DMS79 (cell line): Measurements from ENCODE around the gene HASPIN.
"Not testable (repeated sequence)": the region's sequence is repeated elsewhere in the genome, so short reads cannot be mapped to it uniquely, and the experiment has no call there.

Experiments
- DNase-seq: peaks from one replicate; lab custom pipeline; 2025; lab: John Stamatoyannopoulos, UW

Gene HASPIN

GRCh38 chr17:3697103-3697476 is 26.6 kb upstream of the HASPIN start:
- no peak for DNase-seq

DNA sequence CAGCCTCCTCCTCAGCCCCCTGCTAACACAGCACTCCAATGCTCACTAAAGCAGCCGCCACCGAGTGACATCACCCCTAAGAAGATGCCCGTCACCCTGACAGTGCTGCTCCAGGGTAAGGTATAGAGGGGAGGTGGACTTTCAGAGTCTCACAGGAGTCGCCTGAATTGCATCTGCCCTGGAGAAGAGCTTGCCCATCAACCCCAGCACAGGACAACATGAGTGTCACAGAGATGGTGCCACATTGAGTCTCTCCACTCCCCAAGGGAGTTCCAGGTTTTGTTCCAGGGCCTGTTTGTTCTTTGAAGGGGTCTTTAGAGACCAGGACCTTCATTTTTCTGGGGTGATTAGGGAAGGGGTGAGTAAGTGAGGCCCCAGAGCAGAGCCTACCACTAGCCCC is 25.6 kb upstream of the HASPIN start:
- no peak for DNase-seq

DNA sequence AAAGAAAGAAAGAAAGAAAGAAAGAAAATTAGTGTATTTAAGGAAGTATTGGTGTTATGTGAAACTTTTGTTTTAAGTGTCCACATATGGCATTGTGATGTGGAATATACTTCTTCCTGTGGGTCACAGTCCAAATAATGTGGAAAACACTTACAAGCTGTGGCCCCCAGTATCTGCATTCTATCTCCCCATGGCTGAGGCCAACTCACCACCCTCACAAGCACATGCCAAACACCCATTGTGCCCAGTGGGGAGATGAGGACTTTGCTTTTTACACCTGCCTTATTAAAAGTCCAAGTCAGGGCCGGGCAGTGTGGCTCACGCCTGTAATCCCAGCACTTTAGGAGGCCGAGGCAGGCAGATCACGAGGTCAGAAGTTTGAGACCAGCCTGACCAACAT is 23.8 kb upstream of the HASPIN start:
- DNase-seq, result no peak

- not testable (repeated sequence) for DNase-seq
Measured at GRCh38 chr17:3702041-3702539, 21.6 kb upstream of the HASPIN start.

DNA sequence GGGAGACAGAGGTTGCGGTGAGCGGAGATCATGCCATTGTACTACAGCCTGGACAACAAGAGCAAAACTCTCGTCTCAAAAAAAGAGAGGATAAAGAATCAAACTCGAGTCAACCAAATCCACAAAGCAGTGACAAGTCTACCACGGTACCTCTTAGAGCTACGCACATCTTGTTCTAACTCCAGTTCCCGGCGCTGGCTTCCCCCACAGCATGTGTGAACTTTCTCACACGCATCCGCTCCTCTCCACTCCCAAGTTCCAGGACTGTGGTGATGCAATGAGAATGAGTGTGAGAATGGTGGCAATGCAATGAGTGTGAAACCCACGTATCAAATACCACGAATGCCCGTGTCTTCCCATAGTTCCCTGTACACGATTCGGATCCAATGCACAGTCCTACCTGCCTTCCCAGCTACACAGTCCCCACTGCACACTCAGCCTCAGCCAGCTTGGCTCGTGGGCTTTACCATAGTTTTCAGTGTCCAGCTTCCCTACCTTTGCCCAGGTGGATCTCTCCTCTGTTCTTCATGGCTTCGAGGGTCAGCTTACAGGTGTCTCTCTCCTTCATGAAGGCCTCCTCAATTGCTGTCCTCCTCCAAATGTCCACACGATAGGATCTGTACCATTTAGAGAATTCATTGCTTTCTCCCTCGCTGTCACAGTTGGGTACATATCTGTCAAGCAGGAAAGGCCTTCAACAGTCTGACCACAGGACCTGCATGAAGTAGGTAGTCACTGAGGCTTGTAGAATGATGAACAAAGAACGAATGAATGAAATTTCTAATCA is 18.6 kb upstream of the HASPIN start:
- DNase-seq, result no peak

DNA sequence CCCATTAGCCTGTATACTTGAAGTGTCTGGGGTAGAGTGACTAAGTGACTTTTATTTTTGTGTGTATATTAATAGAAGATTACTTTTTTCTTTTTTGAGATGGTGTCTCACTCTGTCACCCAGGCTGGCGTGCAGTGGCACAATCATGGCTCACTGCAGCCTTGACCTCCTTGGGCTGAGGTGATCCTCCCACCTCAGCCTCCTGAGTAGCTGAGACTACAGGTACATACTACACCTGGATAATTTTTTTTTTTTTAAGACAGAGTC is 18.1 kb upstream of the HASPIN start:
- DNase-seq, result not testable (repeated sequence)

DNA sequence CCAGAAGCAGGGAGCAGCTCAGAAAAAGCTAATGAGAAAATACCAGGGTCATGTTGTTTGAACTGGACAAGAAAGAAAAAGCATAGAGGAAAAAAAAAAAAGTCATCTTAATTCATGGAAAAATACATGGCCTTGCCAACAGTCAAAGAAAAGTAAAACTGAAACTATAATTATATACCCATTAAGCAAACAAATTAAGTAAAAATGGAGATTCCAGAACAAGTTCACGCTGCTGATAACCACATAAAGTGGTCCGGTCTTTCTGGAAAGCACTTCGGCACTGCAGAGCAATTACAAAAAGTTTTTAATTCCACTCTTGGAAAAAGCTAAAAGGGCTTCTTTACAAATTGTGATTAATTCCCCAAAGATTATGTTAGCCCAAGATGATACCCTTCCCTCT is 15.3 kb upstream of the HASPIN start:
- DNase-seq, result no peak

- DNase-seq, result no peak
Measured at GRCh38 chr17:3710951-3711383, 12.7 kb upstream of the HASPIN start.

GRCh38 chr17:3712811-3713463 is 10.8 kb upstream of the HASPIN start:
- no peak for DNase-seq

DNA sequence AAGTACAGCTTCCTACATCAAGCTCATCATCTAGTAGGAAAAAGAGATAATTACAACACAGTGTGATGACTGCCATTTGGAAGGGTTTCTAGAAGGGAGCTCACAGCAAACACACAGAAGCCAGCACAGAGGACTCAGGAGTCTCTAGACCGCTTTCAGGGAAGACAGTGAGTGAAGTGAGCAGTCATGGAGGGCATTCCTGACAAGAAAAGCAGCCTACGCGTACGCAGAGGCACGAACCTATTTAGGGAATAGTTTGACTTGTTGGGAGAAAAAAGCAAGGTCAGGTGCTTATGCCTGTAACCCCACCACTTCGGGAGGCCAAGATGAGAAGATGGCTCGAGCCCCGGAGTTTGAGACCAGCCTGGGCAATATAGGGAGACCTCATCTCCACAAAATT is 8.4 kb upstream of the HASPIN start:
- no peak for DNase-seq

GRCh38 chr17:3718201-3718600 is 5.5 kb upstream of the HASPIN start:
- no peak for DNase-seq

GRCh38 chr17:3719265-3719664 is 4.4 kb upstream of the HASPIN start:
- DNase-seq, result no peak

GRCh38 chr17:3722716-3723115 is 987 bp upstream of the HASPIN start:
- no peak for DNase-seq

DNA sequence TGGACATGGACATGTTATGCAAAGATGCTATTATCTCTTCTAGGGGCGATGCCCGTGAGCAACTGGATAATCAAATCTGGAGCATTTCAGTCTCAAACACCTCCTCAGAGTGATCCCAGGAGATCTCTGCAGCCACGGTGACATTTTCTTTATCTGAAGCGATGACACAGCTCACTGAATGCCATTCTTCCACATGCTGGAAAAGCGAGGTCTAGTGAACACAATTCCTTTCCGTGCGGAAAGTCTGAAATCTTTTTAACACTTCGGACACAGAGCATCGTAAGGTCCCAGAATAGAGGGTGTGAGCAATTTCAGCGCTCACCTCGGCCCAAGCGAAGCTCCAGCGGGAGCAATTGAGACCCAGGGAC is 531 bp upstream of the HASPIN start:
- DNase-seq, result no peak

GRCh38 chr17:3724378-3725077 is 825 bp downstream of the HASPIN start:
- no peak for DNase-seq

GRCh38 chr17:3727041-3727440 is 3.3 kb downstream of the HASPIN start:
- no peak for DNase-seq

GRCh38 chr17:3728099-3728498 is 4.4 kb downstream of the HASPIN start:
- DNase-seq, result not testable (repeated sequence)

DNA sequence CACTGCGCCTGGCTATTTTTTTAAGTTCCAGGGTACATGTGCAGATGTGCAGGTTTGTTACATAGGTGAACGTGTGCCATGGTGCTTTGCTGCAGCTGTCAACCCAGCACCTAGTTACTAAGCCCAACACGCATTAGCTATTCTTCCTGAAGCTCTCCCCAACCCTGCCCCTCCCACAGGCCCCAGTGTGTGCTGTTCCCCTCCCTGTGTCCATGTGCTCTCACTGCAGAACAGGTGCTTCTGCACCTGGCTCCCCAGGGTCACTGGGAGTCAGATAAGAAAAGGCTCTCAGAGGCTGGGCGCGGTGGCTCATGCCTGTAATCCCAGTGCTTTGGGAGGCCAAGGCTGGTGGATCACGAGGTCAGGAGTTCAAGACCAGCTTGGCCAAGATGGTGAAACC is 6.2 kb downstream of the HASPIN start:
- no peak for DNase-seq

DNA sequence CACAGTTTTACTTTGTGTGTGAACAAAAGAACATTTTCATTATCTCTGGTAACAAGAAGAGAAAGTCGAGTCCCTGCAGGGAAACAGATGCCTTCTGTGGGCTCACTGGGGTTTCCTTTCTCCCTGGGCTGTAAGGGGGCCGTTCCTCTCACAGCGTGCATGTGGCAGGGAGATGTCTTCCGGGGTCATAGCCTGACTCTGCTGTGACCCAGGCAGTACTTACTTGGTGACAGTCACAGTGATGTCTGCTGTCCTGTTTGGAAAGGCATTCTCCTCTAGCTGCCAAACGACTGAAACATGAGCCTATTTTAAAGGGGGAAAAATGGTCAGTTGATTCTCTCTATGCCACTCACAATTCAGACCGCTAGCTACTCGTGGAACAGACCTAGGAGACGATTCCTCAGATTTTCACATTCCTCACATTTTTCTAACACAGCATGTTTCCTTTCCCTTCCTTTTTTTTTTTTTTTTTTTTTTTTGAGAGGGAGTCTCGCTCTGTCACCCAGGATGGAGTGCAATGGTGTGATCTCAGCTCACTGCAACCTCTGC is 7.3 kb downstream of the HASPIN start:
- DNase-seq, result no peak

GRCh38 chr17:3732210-3732621 is 8.5 kb downstream of the HASPIN start:
- DNase-seq, result no peak

GRCh38 chr17:3734911-3735276 is 11.2 kb downstream of the HASPIN start:
- DNase-seq, result not testable (repeated sequence)

DNA sequence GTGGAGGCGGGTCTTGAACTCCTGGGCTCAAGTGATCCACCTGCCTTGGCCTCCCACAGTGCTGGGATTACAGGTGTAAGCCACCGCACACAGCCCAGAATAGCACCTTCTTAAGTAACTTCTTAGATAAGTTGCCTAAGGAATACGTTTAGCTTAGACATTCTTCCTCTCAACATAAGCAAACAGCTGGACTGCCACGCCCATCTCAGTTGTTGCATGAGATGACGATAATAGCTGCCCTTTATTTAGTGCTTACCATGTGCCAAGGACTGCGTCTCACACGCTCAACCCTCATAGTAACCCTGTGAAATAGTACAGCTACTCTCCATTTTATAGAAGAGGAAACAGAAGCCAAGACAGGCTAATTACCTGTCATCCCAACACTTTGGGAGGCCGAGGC is 11.8 kb downstream of the HASPIN start:
- DNase-seq, result no peak
